Gastroesophageal sphincter (tissue), 4 donors: ENCODE measurements around the gene KBTBD4. TPM values are rescaled to one million over a fixed set of nuclear protein-coding genes. Genes with fewer than 3 reads are reported as not detected.

Source experiments
- ATAC-seq: fragments of 150-250 bp; one replicate; pipeline ENCODE4 v1.9.1; 2016; ENCODE audit warnings: mild to moderate bottlenecking, moderate library complexity
- H3K27ac ChIP-seq, 4 donors: fragments of 200-600 bp; sonication (generic) in 3 of 4; 1 replicate in 3 of 4; 2 replicates in 1 of 4; pipeline ENCODE4 v1.5.1; 2016 to 2019
- H3K27me3 ChIP-seq: fragments of 200-600 bp; sonication (generic); one replicate; pipeline ENCODE4 v1.5.1; 2019
- H3K36me3 ChIP-seq, 2 donors: fragments of 200-600 bp; sonication (generic); one replicate each; pipeline ENCODE4 v1.5.1; 2019; ENCODE audit warnings: control low read depth in 1 of 2
- H3K4me1 ChIP-seq, 3 donors: fragments of 200-600 bp; sonication (generic); 1 replicate in 2 of 3; 2 replicates in 1 of 3; pipeline ENCODE4 v1.5.1; 2016 to 2019; ENCODE audit warnings: control low read depth in 2 of 3
- H3K4me3 ChIP-seq, 2 donors: fragments of 200-600 bp; sonication (generic); one replicate each; pipeline ENCODE4 v1.5.1; 2019; ENCODE audit warnings: mild to moderate bottlenecking in 1 of 2, moderate library complexity in 1 of 2
- H3K9me3 ChIP-seq, 3 donors: fragments of 200-600 bp; sonication (generic); one replicate each; pipeline ENCODE4 v1.5.1; 2017 to 2019; ENCODE audit warnings: control low read depth in 2 of 3
- EP300 ChIP-seq: sonication (generic); formaldehyde crosslinking; IDR thresholded peaks from one replicate; pipeline ENCODE4 v1.6.1; 2017; ENCODE audit warnings: antibody characterized with exemption, mild to moderate bottlenecking
- POLR2A ChIP-seq, 2 donors: fragments of 450-650 bp; IDR thresholded peaks; one replicate each; pipeline ENCODE4 v1.6.1; 2017; ENCODE audit warnings: antibody characterized with exemption in 2 of 2, mild to moderate bottlenecking in 2 of 2, moderate library complexity in 1 of 2
- POLR2AphosphoS5 ChIP-seq: sonication (generic); formaldehyde crosslinking; IDR thresholded peaks from one replicate; pipeline ENCODE4 v1.6.1; 2017; ENCODE audit warnings: antibody characterized with exemption
- WGBS, 2 donors: methylation state at CpG; one replicate each; pipeline ENCODE4 v1.1.5; 2018; ENCODE audit warnings: low coverage in 1 of 2; 5-methylcytosine and 5-hydroxymethylcytosine counted together
- total RNA-seq, 4 donors: library from RNA; depleted of rRNA; stranded (reverse); fragments of >200 nt; gene quantifications; one replicate each; pipeline ENCODE4 v1.1.0, GENCODE V29; 2016
- TF ChIP-seq, protein P1 (sequence below), 4 experiments: fragments of 200-600 bp in 2 of 4; fragments of 450-650 bp in 2 of 4; sonication (generic) in 1 of 4; IDR thresholded peaks; one replicate each; pipeline ENCODE4 v1.5.1; 2017 to 2019; ENCODE audit warnings: antibody characterized with exemption in 4 of 4, mild to moderate bottlenecking in 2 of 4, moderate library complexity in 2 of 4

The KBTBD4 gene
- total RNA-seq, 4 donors from 2014 or later, result 23.3 to 36.1 (median 27.0) TPM

DNA sequence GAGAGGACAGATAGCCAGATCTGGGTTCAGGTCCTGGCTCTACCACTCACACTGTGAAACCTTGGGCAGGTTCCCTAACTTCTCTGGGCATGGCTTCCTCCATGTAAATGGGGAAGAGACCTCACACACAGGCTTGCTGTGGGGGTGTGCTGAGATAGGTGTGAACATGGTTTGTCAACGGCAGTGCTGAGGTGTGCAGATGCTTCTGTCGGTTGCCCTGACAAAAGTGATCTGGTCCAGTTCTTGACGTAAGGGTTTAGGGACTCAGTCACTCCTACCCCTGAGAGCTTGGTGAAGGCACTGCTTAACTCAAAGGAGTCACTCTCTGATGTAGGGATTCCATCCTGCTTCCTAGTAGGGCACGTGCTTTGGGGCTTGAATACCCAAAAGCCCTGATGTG is 13.5 kb upstream of the KBTBD4 start:
- no peak overlapping the region for H3K4me3 ChIP-seq
- peaks cover 0 to 38% (median 11%) of the 10 kb centered on the region in 3 donors for H3K4me1 ChIP-seq
- no peak for TF ChIP-seq POLR2A (IDR thresholded peaks at IDR 0.05)
- no peak for TF ChIP-seq POLR2AphosphoS5
- TF ChIP-seq, protein P1, sequence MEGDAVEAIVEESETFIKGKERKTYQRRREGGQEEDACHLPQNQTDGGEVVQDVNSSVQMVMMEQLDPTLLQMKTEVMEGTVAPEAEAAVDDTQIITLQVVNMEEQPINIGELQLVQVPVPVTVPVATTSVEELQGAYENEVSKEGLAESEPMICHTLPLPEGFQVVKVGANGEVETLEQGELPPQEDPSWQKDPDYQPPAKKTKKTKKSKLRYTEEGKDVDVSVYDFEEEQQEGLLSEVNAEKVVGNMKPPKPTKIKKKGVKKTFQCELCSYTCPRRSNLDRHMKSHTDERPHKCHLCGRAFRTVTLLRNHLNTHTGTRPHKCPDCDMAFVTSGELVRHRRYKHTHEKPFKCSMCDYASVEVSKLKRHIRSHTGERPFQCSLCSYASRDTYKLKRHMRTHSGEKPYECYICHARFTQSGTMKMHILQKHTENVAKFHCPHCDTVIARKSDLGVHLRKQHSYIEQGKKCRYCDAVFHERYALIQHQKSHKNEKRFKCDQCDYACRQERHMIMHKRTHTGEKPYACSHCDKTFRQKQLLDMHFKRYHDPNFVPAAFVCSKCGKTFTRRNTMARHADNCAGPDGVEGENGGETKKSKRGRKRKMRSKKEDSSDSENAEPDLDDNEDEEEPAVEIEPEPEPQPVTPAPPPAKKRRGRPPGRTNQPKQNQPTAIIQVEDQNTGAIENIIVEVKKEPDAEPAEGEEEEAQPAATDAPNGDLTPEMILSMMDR (IDR thresholded peaks at IDR 0.05), result no peak
- TF ChIP-seq EP300, result no peak
- H3K27me3 ChIP-seq, result peaks cover 66% of the 10 kb centered on the region
- no peak for ATAC-seq
- H3K27ac ChIP-seq, result no peak overlapping the region
- H3K36me3 ChIP-seq, result no peaks in the 10 kb centered on the region
- peaks cover 0 to 4% (median 0%) of the 10 kb centered on the region in 3 donors for H3K9me3 ChIP-seq
- 68% methylated on average over 3 of the region's 4 CpGs; no CpG with 5 or more reads in 1 of the 2 donors for WGBS, 2 donors

DNA sequence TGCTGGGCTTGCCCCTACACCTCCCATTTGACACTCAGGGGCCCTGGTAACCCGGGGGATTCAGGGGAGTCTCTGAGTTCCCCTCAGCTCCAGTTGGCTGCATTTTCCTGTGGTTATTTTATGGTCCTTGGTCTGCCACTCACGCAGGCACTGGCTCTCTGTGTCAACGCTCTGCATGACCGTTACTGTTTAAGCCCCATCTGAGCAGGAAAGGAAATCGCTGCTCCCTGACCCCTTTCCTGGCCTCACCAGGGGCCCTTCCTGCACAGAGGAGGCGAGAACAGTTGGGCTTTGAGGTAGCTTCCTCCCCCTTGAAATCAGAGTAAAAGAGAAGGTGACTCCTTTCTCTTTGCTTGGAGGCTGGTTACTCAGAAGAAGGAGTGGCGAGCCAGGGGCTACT is 13.0 kb upstream of the KBTBD4 start:
- H3K27me3 ChIP-seq, result peaks cover 66% of the 10 kb centered on the region
- 50 to 86% methylated on average over 1 to 2 of the region's 7 CpGs for WGBS, 2 donors
- H3K4me1 ChIP-seq, result peaks cover 0 to 43% (median 11%) of the 10 kb centered on the region in 3 donors
- peaks cover 0 to 4% (median 0%) of the 10 kb centered on the region in 3 donors for H3K9me3 ChIP-seq
- no peak overlapping the region for H3K4me3 ChIP-seq
- H3K27ac ChIP-seq, result no peak overlapping the region
- no peak for ATAC-seq
- TF ChIP-seq POLR2AphosphoS5, result no peak
- TF ChIP-seq POLR2A (IDR thresholded peaks at IDR 0.05), result no peak
- no peak for TF ChIP-seq EP300
- TF ChIP-seq, protein P1 (IDR thresholded peaks at IDR 0.05), result no peak
- H3K36me3 ChIP-seq, result no peaks in the 10 kb centered on the region

DNA sequence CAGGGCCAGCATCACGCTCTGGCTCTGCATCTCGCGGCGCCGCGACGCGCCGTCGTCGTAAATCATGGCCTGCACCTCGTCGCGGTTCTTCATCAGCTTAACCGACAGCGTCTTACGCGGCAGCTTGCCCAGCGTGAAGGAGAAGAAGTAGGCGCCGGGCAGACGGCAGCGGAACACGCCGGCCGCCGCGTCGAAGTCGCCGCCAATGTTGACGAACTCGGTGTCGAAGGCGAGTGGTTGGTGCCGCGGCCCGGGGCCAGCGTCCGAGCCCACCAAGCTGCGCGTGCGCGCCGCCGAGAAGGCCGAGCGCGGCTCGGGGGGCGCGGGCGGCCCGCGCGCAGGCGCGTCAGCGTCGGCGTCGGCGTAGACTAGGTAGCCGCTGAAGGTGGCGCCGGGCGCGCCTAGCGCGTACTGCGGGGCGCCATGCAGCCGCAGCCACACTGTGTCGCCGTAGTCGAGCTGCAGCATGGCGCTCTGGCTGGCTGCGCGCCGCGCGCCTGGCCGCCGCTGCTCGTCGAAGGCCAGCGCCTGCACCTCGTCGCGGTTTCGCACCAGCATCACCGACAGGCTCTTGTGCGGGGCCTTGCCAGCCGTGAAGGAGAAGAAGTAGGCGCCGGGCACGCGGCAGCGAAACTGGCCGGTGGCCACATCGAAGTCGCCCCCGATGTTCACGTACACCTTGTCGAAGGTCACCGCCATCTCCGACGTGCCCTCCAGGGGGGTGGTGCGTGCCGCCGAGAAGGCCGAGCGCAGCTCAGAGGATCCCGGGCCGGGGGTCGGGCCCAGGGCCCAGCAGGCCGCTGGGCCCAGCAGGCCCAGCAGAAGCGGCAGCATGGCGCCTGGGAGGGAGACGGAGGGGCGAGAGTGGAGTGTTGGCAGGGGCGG is 11.4 kb upstream of the KBTBD4 start:
- peaks cover 65% of the 10 kb centered on the region for H3K27me3 ChIP-seq

DNA sequence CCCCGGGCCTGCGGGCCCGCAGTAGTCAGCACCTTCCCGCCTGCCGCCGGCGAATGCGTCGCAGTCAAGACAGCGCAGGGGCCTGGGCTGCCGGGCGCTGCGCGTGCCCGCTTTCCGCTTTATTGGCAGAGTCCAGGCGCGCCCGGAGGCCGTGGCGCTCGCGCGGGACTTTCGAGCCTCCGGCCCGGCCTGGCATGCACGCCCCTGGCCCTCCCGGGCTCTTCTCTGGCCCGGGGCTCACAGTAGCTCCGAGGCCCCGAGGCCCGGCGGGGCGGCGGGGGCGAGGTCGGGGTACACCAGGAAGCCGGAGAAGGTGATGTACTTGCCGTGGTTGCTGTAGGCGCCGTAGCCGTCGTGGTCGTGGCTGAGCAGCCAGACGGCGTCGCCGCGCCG is 10.8 kb upstream of the KBTBD4 start:
- 85% methylated on average over 4 of the region's 51 CpGs; no CpG with 5 or more reads in 1 of the 2 donors for WGBS, 2 donors
- ATAC-seq, result peak; percentile 15
- TF ChIP-seq, protein P1 (IDR thresholded peaks at IDR 0.05), result no peak
- TF ChIP-seq POLR2A (IDR thresholded peaks at IDR 0.05) (no peak), EP300 (no peak), POLR2AphosphoS5 (no peak)
- Histone ChIP-seq H3K36me3 (peaks cover 0 to 17% of the 10 kb centered on the region in 2 donors), H3K27ac (peak overlapping the region in 2 of 4 donors; percentile 22 to 64), H3K4me3 (peak overlapping the region in 1 of 2 donors; percentile 49), H3K27me3 (peaks cover 58% of the 10 kb centered on the region), H3K9me3 (peaks cover 0 to 4% (median 0%) of the 10 kb centered on the region in 3 donors), H3K4me1 (peaks cover 0 to 50% (median 11%) of the 10 kb centered on the region in 3 donors)

More for the DNA sequence above, 11.4 kb upstream of the KBTBD4 start:
- ATAC-seq, result no peak
- Histone ChIP-seq H3K4me1 (peaks cover 0 to 50% (median 11%) of the 10 kb centered on the region in 3 donors), H3K4me3 (peak overlapping the region in 1 of 2 donors; percentile 49), H3K36me3 (peaks cover 0 to 11% of the 10 kb centered on the region in 2 donors), H3K9me3 (peaks cover 0 to 4% (median 0%) of the 10 kb centered on the region in 3 donors), H3K27ac (peak overlapping the region in 2 of 4 donors; percentile 22 to 64)
- WGBS, 2 donors, result 100% methylated on average over 5 of the region's 122 CpGs; no CpG with 5 or more reads in 1 of the 2 donors
- no peak for TF ChIP-seq POLR2AphosphoS5
- TF ChIP-seq POLR2A (IDR thresholded peaks at IDR 0.05), result no peak
- TF ChIP-seq, protein P1 (IDR thresholded peaks at IDR 0.05), result no peak
- no peak for TF ChIP-seq EP300
